CD14-positive monocyte (primary cell): ENCODE data around the gene FCRLA. TPM values are rescaled to one million over a fixed set of nuclear protein-coding genes. Genes with fewer than 3 reads are reported as not detected.

ENCODE experiments used
- DNase-seq, 3 donors: peaks; one replicate each; pipeline ENCODE4 v3.0.0-alpha.2; 2011 to 2022
- H2AFZ ChIP-seq: 2 replicates; pipeline ENCODE4 v1.6.0; 2012; ENCODE audit warnings: mild to moderate bottlenecking, low read depth, low read length, inconsistent platforms; ENCODE audit not compliant: insufficient read depth, poor library complexity, severe bottlenecking
- H3K27ac ChIP-seq, 2 donors: 1 replicate in 1 of 2; 2 replicates in 1 of 2; pipeline ENCODE4 v1.5.1; 2012 to 2013; ENCODE audit warnings: low read length in 2 of 2, control low read depth in 1 of 2, inconsistent platforms in 1 of 2, low read depth in 1 of 2, mild to moderate bottlenecking in 1 of 2
- H3K27me3 ChIP-seq, 2 donors: one replicate each; pipeline versions ENCODE4 v1.6.0 to v1.6.1; 2011 to 2013; ENCODE audit warnings: low read length in 2 of 2; ENCODE audit not compliant: control insufficient read depth in 2 of 2, insufficient read depth in 2 of 2
- H3K36me3 ChIP-seq, 2 donors: replicated peaks in 1 of 2; 1 replicate in 1 of 2; 2 replicates in 1 of 2; pipeline versions ENCODE4 v1.5.1 to v1.6.1; 2012 to 2013; ENCODE audit warnings: low read length in 2 of 2, control low read depth in 1 of 2, inconsistent platforms in 1 of 2, mild to moderate bottlenecking in 1 of 2; ENCODE audit not compliant: insufficient read depth in 2 of 2, control insufficient read depth in 1 of 2
- H3K4me1 ChIP-seq, 2 donors: 1 replicate in 1 of 2; 2 replicates in 1 of 2; pipeline versions ENCODE4 v1.5.1 to v1.6.1; 2012 to 2013; ENCODE audit warnings: low read length in 2 of 2, control low read depth in 1 of 2, inconsistent platforms in 1 of 2, mild to moderate bottlenecking in 1 of 2, moderate library complexity in 1 of 2; ENCODE audit not compliant: insufficient read depth in 2 of 2, control insufficient read depth in 1 of 2
- H3K4me2 ChIP-seq: replicated peaks from 2 replicates; pipeline ENCODE3; 2012; ENCODE audit warnings: low read length, moderate library complexity, mild to moderate bottlenecking; ENCODE audit not compliant: poor library complexity, severe bottlenecking; ENCODE audit errors: extremely low read depth
- H3K4me3 ChIP-seq, 3 experiments: fragments of 200-600 bp in 1 of 3; sonication (generic) in 1 of 3; replicated peaks in 1 of 3; 1 replicate in 2 of 3; 2 replicates in 1 of 3; pipeline ENCODE4 v1.5.1; 2011 to 2013; ENCODE audit warnings: low read length in 3 of 3, mild to moderate bottlenecking in 3 of 3, control low read depth in 2 of 3, low read depth in 2 of 3, inconsistent platforms in 1 of 3, moderate library complexity in 1 of 3
- H3K79me2 ChIP-seq: 2 replicates; pipeline ENCODE4 v1.6.0; 2012; ENCODE audit warnings: mild to moderate bottlenecking, control low read depth, inconsistent platforms, low read length, moderate library complexity; ENCODE audit not compliant: insufficient read depth
- H3K9ac ChIP-seq: 2 replicates; pipeline ENCODE4 v1.6.0; 2017; ENCODE audit warnings: low read length, mild to moderate bottlenecking; ENCODE audit not compliant: insufficient read depth, poor library complexity, severe bottlenecking
- H3K9me3 ChIP-seq, 2 donors: replicated peaks in 1 of 2; 1 replicate in 1 of 2; 2 replicates in 1 of 2; pipeline versions ENCODE4 v1.5.1 to v1.6.1; 2012 to 2013; ENCODE audit warnings: low read length in 2 of 2, control low read depth in 1 of 2; ENCODE audit not compliant: control insufficient read depth in 1 of 2, insufficient read depth in 1 of 2
- H4K20me1 ChIP-seq: 2 replicates; pipeline ENCODE4 v1.6.0; 2012; ENCODE audit warnings: mild to moderate bottlenecking, low read length, control low read depth, moderate library complexity; ENCODE audit not compliant: insufficient read depth
- H3K27ac Mint-ChIP-seq, 7 donors: one replicate each; pipeline ENCODE4 v1.8.0; 2020; ENCODE audit warnings: mild to moderate bottlenecking in 7 of 7, mixed read lengths in 7 of 7, moderate library complexity in 6 of 7, inconsistent platforms in 2 of 7
- H3K27me3 Mint-ChIP-seq, 3 donors: one replicate each; pipeline ENCODE4 v1.8.0; 2021 to 2022; ENCODE audit warnings: low read depth in 3 of 3, mild to moderate bottlenecking in 3 of 3, mixed read lengths in 3 of 3, moderate library complexity in 3 of 3, inconsistent platforms in 1 of 3
- H3K36me3 Mint-ChIP-seq, 2 donors: one replicate each; pipeline ENCODE4 v1.8.0; 2020; ENCODE audit warnings: mixed read lengths in 2 of 2, inconsistent platforms in 1 of 2, mild to moderate bottlenecking in 1 of 2
- H3K4me1 Mint-ChIP-seq: one replicate; pipeline ENCODE4 v1.8.0; 2020; ENCODE audit warnings: mild to moderate bottlenecking, mixed read lengths
- H3K4me3 Mint-ChIP-seq, 2 donors: one replicate each; pipeline ENCODE4 v1.8.0; 2020; ENCODE audit warnings: mild to moderate bottlenecking in 2 of 2, mixed read lengths in 2 of 2, moderate library complexity in 1 of 2
- H3K9me3 Mint-ChIP-seq, 7 donors: one replicate each; pipeline ENCODE4 v1.8.0; 2020 to 2022; ENCODE audit warnings: mixed read lengths in 7 of 7, mild to moderate bottlenecking in 6 of 7, moderate library complexity in 6 of 7, inconsistent platforms in 2 of 7
- WGBS: methylation state at CpG from one replicate; pipeline ENCODE4 v1.1.5; 2013; ENCODE audit warnings: missing lambda C conversion rate; ENCODE audit not compliant: insufficient coverage; 5-methylcytosine and 5-hydroxymethylcytosine counted together
- intact Hi-C, 2 donors: fragments of 100-400 bp; cut with micrococcal nuclease; formaldehyde crosslinking; loops; one replicate each; pipeline versions ENCODE4 v1.15.0 to v1.15.1; 2023
- polyA plus RNA-seq, 3 donors: library from polyadenylated mRNA; depleted of rRNA in 1 of 3; unstranded in 2 of 3; stranded (reverse) in 1 of 3; fragments of 300-500 nt in 2 of 3; fragments of >200 nt in 1 of 3; fragmentation: Illumina TruSeq in 2 of 3; gene quantifications; 1 replicate in 2 of 3; 2 replicates in 1 of 3; pipeline ENCODE4 v1.2.3, GENCODE V29; 2012 to 2021
- TF ChIP-seq, protein P1 (sequence below): fragments of 200-600 bp; IDR thresholded peaks from one replicate; pipeline ENCODE4 v1.8.0; 2022; ENCODE audit warnings: antibody characterized with exemption, mild to moderate bottlenecking

The FCRLA gene
- polyA plus RNA-seq, 3 donors: 0.28 to 0.51 (median 0.39) TPM

DNA sequence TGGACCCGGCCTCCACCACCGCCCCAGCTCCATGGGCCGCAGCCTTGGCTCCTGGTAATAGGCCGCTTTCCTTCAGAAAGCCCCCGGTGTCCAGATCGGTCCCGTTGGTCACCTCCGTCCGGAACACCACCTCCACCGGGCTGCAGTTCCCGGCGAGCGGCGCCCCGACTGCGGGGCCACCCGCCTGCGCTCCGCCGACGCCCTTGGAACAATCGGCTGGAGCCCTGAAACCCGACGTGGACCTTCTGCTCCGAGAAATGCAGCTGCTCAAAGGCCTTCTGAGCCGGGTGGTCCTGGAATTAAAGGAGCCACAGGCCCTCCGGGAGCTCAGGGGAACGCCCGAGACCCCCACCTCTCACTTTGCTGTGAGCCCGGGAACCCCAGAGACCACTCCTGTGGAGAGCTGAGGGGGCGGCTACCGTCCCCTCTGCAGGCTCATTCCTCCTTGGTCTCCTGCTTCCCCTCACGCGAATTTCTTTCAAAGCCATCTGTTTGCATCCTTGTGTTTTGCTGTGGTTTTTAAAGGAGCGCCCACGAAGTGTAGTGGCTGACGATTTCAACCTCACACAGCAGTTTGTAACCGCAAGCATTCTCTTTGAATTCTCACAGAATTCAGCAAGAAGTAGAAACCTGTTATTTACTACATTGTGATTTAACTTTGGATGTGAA is 20.4 kb downstream of the FCRLA start:
- Mint-ChIP-seq H3K4me3 (peak overlapping the region; percentile 78 to 97), H3K27me3 (peaks cover 94 to 100% (median 95%) of the 10 kb centered on the region in 3 donors), H3K36me3 (peaks cover 9 to 10% of the 10 kb centered on the region in 2 donors), H3K9me3 (peaks cover 0 to 23% (median 14%) of the 10 kb centered on the region in 7 donors), H3K27ac (peak overlapping the region in 3 of 7 donors; percentile 14 to 50 (median 25)), H3K4me1 (peaks cover 42% of the 10 kb centered on the region)
- H3K4me2 ChIP-seq: peak overlapping the region; percentile 91
- intact Hi-C loops: no loop called here
- no peaks in the 10 kb centered on the region for H4K20me1 ChIP-seq
- H3K4me1 ChIP-seq: peaks cover 30 to 48% of the 10 kb centered on the region in 2 donors
- no peak overlapping the region for H3K27ac ChIP-seq
- peak overlapping the region; percentile 2 to 77 (median 25) for H3K4me3 ChIP-seq
- no peak for DNase-seq
- H3K9ac ChIP-seq: peak overlapping the region; percentile 29
- WGBS: under 1% methylated on average over 30 of the region's 38 CpGs
- TF ChIP-seq, protein P1, sequence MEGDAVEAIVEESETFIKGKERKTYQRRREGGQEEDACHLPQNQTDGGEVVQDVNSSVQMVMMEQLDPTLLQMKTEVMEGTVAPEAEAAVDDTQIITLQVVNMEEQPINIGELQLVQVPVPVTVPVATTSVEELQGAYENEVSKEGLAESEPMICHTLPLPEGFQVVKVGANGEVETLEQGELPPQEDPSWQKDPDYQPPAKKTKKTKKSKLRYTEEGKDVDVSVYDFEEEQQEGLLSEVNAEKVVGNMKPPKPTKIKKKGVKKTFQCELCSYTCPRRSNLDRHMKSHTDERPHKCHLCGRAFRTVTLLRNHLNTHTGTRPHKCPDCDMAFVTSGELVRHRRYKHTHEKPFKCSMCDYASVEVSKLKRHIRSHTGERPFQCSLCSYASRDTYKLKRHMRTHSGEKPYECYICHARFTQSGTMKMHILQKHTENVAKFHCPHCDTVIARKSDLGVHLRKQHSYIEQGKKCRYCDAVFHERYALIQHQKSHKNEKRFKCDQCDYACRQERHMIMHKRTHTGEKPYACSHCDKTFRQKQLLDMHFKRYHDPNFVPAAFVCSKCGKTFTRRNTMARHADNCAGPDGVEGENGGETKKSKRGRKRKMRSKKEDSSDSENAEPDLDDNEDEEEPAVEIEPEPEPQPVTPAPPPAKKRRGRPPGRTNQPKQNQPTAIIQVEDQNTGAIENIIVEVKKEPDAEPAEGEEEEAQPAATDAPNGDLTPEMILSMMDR: no peak
- no peaks in the 10 kb centered on the region for H3K9me3 ChIP-seq
- H2AFZ ChIP-seq: peak overlapping the region; percentile 62
- no peaks in the 10 kb centered on the region for H3K36me3 ChIP-seq
- H3K27me3 ChIP-seq: peaks cover 74 to 100% of the 10 kb centered on the region in 2 donors
- H3K79me2 ChIP-seq: no peaks in the 10 kb centered on the region

DNA sequence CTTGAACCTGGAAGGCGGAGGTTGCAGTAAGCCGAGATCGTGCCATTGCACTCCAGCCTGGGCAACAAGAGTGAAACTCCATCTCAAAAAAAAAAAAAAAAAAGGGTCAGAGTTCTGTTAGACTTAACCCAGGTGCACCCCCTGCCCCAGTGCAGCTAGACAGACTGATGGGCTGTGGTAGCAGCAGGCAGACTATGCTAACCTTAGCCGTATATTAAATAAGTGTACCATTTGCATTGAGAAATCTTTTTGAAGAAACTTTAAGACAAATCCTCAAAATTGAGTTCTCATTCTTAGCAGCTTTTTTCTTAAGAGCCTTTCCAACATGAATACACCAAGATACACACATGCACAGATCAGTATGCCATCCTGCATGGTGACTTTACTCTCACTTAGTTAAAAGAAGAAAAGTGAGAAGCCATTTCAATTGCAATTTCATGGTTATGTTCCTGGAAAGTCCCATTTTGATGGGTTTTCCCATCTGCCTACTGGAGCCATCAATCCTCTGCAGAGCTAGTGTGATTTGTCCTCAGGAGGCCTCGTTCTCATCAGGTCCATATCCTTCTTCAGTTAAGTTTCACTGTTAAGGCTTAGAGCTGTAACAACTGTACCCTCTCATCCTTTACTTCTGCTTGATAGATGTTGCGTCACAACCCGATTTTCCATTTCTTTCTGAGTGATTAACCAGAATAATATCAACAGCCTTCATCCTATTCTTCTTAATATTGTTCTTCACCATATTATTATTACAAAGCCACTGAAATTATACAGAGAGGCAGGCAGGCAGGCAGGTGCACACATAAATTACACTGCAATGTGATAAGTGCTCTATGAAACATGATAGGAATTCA is 21.6 kb downstream of the FCRLA start:
- intact Hi-C loops: no loop called here
- Histone ChIP-seq H3K79me2 (no peaks in the 10 kb centered on the region), H3K36me3 (no peaks in the 10 kb centered on the region), H3K27me3 (peaks cover 73 to 100% of the 10 kb centered on the region in 2 donors), H4K20me1 (no peaks in the 10 kb centered on the region), H3K27ac (no peak overlapping the region), H2AFZ (no peak overlapping the region), H3K4me3 (no peak overlapping the region), H3K9me3 (no peaks in the 10 kb centered on the region), H3K9ac (no peak overlapping the region), H3K4me2 (no peak overlapping the region), H3K4me1 (peaks cover 27 to 45% of the 10 kb centered on the region in 2 donors)
- Mint-ChIP-seq H3K27ac (peak overlapping the region in 1 of 7 donors; percentile 7), H3K4me3 (peak overlapping the region in 1 of 2 donors; percentile 97), H3K27me3 (peaks cover 89 to 98% (median 93%) of the 10 kb centered on the region in 3 donors), H3K36me3 (peaks cover 6 to 8% of the 10 kb centered on the region in 2 donors), H3K4me1 (peaks cover 38% of the 10 kb centered on the region), H3K9me3 (peaks cover 0 to 23% (median 14%) of the 10 kb centered on the region in 7 donors)
- WGBS: 42% methylated on average over 2 of the region's 7 CpGs
- TF ChIP-seq, protein P1: no peak
- peak in 1 of 3 donors; percentile 74 for DNase-seq
